ENCODE results near the gene BTBD10.

DNA sequence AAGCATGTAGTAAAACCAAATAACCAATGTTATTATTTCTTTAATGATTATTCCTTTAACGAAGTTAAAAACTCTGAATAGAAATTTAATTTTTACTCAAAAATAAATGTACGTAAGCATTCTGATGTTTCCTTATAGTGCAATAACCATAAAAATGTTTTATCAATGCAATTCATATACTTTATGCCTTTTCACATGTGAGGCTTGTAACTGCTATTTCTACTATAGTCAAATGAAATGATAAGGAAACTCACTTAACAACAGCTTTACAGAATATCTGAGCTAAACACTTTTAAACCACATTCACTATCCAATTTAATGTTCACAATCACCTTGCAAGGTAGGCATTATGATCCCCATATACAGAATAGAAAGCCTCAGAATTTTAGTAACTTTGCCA, 17.4 kb downstream of the BTBD10 start:
- no peak for TF ChIP-seq POLR2A (IDR thresholded peaks at IDR 0.05; ENCODE audit: low read depth, low read length)
- TF ChIP-seq POU2F2 (IDR thresholded peaks at IDR 0.05; ENCODE audit: low read depth, low read length) = no peak
- no peak for TF ChIP-seq POLR2AphosphoS5 (IDR thresholded peaks at IDR 0.05; ENCODE audit: low read depth, low read length)
- no peak for TF ChIP-seq PAX5 (IDR thresholded peaks at IDR 0.05; ENCODE audit: insufficient read depth, low read length, severe bottlenecking)
- no peak for TF ChIP-seq TAF1 (IDR thresholded peaks at IDR 0.05; ENCODE audit: low read depth, low read length)

All from GM12891 (cell line).